Measurements from ENCODE around the gene GIPC3.
A peak's percentile ranks its signal among the peaks of the same experiment; 100 is the strongest.
"Not testable (repeated sequence)": the region's sequence is repeated elsewhere in the genome, so short reads cannot be mapped to it uniquely, and the experiment has no call there.

The GIPC3 gene

DNA sequence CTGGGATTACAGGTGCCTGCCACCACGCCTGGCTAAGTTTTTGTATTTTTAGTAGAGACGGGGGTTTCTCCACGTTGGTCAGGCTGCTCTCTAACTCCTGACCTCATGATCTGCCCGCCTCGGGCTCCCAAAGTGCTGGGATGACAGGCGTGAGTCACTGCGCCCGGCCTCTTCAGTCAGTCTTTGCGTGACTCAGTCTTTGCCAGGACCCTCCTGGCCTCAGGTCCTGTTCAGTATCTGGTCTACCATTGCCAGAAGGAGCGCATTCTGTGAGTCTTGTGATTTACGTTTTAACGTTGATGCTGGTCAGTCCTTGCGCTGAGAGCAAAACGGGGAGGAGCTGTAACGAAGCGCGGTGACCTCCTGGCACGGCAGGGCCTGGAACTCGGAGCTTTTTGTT, 20.1 kb upstream of the GIPC3 start:
- ChIA-PET POLR2A (ENCODE audit: low non-redundant PET) (no interaction called here), CTCF (interaction anchor here (1.3 kb wide), 1 partner anchor 20 kb away, joined by 4 read pairs; no protein-coding TSS in a partner anchor)
- DNase-seq (ENCODE audit: low spot score) = no peak
- TF ChIP-seq, protein P1, sequence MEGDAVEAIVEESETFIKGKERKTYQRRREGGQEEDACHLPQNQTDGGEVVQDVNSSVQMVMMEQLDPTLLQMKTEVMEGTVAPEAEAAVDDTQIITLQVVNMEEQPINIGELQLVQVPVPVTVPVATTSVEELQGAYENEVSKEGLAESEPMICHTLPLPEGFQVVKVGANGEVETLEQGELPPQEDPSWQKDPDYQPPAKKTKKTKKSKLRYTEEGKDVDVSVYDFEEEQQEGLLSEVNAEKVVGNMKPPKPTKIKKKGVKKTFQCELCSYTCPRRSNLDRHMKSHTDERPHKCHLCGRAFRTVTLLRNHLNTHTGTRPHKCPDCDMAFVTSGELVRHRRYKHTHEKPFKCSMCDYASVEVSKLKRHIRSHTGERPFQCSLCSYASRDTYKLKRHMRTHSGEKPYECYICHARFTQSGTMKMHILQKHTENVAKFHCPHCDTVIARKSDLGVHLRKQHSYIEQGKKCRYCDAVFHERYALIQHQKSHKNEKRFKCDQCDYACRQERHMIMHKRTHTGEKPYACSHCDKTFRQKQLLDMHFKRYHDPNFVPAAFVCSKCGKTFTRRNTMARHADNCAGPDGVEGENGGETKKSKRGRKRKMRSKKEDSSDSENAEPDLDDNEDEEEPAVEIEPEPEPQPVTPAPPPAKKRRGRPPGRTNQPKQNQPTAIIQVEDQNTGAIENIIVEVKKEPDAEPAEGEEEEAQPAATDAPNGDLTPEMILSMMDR (conservative IDR thresholded peaks at IDR 0.05; ENCODE audit: low read depth) = no peak
- H3K27ac ChIP-seq = no peak overlapping the region

DNA sequence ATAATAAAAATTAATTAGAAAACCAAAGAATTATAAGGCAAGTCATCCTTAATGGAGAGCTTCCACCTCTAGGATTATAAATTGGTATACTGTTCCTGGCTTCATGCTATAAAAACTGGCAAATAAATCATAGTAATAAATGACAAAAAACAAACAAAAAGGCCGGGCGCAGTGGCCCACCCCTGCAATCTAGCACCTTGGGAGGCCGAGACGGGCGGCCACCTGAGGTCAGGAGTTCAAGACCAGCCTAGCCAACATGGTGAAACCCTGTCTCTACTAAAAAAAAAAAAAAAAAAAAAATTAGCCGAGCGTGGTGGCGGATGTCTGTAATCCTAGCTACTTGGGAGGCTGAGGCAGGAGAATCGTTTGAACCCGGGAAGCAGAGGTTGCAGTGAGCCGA, 15.2 kb upstream of the GIPC3 start:
- CTCF ChIA-PET = interaction anchor here (0.7 kb wide), 1 partner anchor 14 kb away, joined by 5 read pairs; no protein-coding TSS in a partner anchor
- peak overlapping the region; percentile 81 for H3K27ac ChIP-seq
- POLR2A ChIA-PET (ENCODE audit: low non-redundant PET); DNase-seq (ENCODE audit: low spot score): not testable (repeated sequence)

DNA sequence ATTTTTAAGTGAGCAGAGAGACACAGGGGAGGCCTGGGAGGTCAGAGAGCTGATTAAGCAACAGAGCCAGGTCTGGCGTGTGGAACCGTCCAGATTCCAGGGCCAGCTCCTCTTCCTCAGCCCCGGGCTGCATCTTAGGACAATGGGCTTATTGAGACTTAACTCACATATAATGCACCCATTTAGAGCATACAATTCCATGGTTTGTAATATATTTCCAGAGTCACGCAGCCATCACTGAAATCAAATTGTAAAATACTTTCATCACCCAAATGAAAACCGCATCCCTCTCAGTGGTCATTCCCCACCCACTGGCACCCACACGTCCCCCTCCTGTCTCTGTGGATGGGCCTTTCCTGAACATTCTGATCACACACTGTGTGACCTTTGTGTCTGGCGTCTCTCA, 14.7 kb upstream of the GIPC3 start:
- no peak for DNase-seq (ENCODE audit: low spot score)
- TF ChIP-seq, protein P1 (conservative IDR thresholded peaks at IDR 0.05; ENCODE audit: low read depth) = no peak
- peak overlapping the region; percentile 81 for H3K27ac ChIP-seq
- CTCF ChIA-PET = interaction anchor here (0.7 kb wide), 1 partner anchor 14 kb away, joined by 5 read pairs; no protein-coding TSS in a partner anchor
- POLR2A ChIA-PET (ENCODE audit: low non-redundant PET) = no interaction called here

DNA sequence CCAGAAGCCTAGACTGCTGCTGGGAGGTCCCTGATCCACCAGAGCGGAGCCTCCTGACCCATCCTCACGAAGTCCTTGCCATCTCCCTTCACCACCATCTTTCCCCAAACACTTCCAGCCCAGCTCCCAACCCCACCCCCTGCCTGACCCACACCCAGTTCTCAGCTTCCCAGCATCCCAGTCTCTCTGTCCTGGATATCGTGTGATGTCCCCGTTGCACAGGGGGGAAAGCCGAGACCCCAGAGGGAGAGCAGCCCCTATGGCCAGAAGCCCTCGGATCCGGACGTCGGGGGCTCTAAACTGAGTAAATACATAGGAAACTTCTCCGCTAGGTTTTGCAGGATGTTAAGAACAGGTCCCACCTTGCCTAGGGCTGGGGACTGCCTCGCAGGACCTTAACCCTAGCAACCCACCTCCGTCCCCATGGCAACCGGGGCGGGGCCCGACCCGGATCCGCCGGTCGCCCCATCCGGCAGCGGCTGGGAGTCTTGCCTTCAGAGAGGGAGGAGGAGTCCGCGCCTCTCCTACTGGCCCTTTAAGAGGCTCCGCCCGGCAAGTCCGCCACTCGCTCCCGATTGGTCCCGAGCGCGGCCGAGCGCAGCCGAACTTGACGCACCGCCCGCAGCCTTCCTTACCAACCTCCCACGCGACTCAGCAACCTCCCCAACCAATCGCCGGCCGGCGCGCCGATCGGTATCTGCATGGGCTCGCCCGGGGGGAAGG, 13.0 kb upstream of the GIPC3 start:
- CTCF ChIA-PET = no interaction called here
- TF ChIP-seq, protein P1 (conservative IDR thresholded peaks at IDR 0.05; ENCODE audit: low read depth) = no peak
- POLR2A ChIA-PET (ENCODE audit: low non-redundant PET) = no interaction called here
- peak; percentile 93 for DNase-seq (ENCODE audit: low spot score)
- H3K27ac ChIP-seq = peak overlapping the region; percentile 81

- ChIA-PET CTCF (no interaction called here), POLR2A (ENCODE audit: low non-redundant PET) (no interaction called here)
- DNase-seq (ENCODE audit: low spot score) = no peak
- peak within 1 kb of the TSS; percentile 81 for H3K27ac ChIP-seq
- TF ChIP-seq, protein P1 (conservative IDR thresholded peaks at IDR 0.05; ENCODE audit: low read depth) = no peak
Observed at GRCh38 chr19:3572855-3573161, 12.5 kb upstream of the GIPC3 start, which contains the start of gene HMG20B. Gene HMG20B, plus strand, starts transcription at chr19:3572944. Its CDS starts 366 bp downstream, at chr19:3573310.

- peak overlapping the region; percentile 81 for H3K27ac ChIP-seq
- TF ChIP-seq, protein P1 (conservative IDR thresholded peaks at IDR 0.05; ENCODE audit: low read depth) = no peak
- no peak for DNase-seq (ENCODE audit: low spot score)
- ChIA-PET POLR2A (ENCODE audit: low non-redundant PET) (no interaction called here), CTCF (interaction anchor here (1.1 kb wide), 1 partner anchor 29 kb away, joined by 3 read pairs; no protein-coding TSS in a partner anchor)
Observed at GRCh38 chr19:3573162-3573857, 12.0 kb upstream of the GIPC3 start.

Measured in RWPE1 (cell line).